ENCODE results near the gene FBXO17. TPM values are rescaled to one million over a fixed set of nuclear protein-coding genes. Genes with fewer than 3 reads are reported as not detected.

FBXO17 gene, protein sequence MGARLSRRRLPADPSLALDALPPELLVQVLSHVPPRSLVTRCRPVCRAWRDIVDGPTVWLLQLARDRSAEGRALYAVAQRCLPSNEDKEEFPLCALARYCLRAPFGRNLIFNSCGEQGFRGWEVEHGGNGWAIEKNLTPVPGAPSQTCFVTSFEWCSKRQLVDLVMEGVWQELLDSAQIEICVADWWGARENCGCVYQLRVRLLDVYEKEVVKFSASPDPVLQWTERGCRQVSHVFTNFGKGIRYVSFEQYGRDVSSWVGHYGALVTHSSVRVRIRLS
- total RNA-seq: 10 to 100 TPM; 31.2 to 43.6 (median 38.2) TPM

DNA sequence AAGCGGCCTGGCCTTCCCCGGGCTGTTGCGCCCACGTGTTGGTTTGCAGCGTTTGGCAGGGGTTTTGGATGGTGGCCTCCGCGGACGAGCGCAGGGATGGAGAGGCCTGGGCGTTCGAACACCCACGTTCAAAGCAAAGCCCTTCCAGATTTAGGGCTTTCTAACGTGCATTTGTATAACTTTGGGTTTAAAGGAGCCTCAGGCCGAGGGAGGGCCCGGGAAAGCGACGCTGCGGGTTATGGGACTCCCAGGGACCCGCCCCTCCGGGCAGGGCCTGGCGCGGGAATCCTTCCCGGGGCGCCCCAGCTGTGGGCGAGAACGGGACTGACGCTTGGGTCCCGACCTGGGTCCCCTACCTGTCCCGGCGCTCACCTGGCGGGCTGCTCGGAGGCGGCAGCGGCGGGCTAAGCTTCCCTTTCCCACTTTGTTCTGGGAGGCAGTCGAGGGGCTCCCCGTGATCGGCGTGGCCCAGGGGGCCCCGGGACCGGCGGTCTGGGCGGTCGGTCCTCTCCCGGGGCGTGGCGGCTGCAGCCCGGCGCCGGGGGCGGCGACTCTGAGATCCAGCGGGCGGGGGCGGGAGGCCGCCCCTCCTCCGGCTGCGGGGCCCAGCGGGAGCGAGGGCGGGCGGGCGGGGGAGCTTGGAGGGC, at the start of gene FBXO17:
Gene FBXO17 (minus strand): TSS at position 529 of the 647 bp plus-strand sequence. CDS start 25,423 bp downstream, outside the sequence.
- ATAC-seq (ENCODE audit: low FRiP score) (peak; percentile 79), DNase-seq (ENCODE audit: low spot score) (no peak)
- TF ChIP-seq, protein P1, sequence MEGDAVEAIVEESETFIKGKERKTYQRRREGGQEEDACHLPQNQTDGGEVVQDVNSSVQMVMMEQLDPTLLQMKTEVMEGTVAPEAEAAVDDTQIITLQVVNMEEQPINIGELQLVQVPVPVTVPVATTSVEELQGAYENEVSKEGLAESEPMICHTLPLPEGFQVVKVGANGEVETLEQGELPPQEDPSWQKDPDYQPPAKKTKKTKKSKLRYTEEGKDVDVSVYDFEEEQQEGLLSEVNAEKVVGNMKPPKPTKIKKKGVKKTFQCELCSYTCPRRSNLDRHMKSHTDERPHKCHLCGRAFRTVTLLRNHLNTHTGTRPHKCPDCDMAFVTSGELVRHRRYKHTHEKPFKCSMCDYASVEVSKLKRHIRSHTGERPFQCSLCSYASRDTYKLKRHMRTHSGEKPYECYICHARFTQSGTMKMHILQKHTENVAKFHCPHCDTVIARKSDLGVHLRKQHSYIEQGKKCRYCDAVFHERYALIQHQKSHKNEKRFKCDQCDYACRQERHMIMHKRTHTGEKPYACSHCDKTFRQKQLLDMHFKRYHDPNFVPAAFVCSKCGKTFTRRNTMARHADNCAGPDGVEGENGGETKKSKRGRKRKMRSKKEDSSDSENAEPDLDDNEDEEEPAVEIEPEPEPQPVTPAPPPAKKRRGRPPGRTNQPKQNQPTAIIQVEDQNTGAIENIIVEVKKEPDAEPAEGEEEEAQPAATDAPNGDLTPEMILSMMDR (IDR thresholded peaks at IDR 0.05): no peak

DNA sequence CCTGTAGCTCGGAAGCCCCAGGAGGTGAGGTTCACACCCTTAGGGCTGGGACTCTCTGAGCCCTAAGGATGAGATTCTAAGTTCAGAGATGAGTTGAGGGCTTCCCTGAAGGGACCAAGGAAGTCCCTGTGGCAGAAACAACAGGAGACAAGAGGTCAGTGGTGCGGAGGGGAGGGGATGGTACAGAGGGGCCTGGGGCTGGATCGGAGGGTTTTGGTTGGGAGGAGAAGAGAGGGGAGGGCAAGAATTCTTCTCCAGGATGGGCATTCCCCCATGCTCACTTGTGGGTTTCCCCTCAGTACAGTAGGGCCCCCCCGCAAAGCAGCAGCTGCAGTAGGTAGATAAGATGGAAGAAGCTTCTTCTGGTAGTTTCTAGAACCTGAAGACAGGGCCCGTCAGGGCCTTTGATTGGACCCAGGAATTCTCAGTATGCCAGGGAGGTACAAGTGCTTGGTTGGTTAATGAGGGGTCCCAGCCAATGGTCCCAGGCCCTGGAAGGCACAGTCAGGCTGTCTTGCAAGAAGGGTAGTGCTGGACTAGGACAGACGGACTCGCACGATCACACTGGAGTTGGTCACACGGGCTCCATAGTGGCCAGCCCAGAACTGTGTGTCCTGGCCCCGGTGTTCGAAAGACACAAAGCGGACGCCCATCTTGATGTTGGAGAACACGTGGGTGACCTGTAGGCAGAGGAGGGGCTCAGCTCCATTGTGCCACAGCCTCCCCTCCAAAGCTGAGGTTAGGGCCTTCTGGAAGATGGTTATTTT, 49.5 kb upstream of the FBXO17 start:
- TF ChIP-seq, protein P1 (IDR thresholded peaks at IDR 0.05): no peak
- DNase-seq (ENCODE audit: low spot score) (no peak), ATAC-seq (ENCODE audit: low FRiP score) (peak; percentile 32)

DNA sequence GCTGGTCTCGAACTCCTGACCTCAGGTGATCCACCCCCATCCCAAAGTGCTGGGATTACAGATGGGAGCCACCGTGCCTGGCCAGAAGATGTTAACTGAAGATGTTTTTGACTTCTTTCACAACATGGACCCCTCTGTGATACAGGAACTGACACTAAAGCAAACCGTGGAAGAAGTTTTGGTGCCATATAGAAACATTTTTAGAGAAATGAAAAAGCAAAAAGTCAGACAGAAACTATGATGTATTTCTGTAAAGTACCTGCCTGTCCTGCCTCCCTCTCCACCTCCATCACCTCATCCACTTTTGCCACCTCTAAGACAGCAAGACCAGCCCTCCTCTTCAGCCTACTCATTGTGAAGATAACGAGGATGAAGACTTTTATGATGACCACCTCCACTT, 45.5 kb upstream of the FBXO17 start:
- ATAC-seq (ENCODE audit: low FRiP score): no peak
- TF ChIP-seq, protein P1 (IDR thresholded peaks at IDR 0.05): no peak
- DNase-seq (ENCODE audit: low spot score): no peak

DNA sequence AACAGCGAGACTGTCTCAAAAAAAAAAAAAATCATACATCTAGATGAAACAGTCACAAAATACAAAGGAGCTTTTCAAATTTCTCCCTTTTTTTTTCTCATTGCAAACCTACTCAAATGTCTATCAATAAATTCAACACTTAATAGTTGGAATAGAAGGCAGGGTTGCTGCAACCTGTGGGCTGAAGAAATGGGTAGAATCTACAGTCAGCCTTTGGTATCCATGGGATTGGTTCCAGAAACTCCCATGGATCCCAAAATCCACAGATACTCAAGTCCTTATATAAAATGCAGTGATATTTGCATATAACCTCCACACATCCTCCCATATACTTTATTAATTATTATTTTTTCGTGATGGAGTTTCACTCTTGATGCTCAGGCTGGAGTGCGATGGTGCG, 42.1 kb upstream of the FBXO17 start:
- DNase-seq (ENCODE audit: low spot score) (no peak), ATAC-seq (ENCODE audit: low FRiP score) (no peak)
- TF ChIP-seq, protein P1 (IDR thresholded peaks at IDR 0.05): no peak

DNA sequence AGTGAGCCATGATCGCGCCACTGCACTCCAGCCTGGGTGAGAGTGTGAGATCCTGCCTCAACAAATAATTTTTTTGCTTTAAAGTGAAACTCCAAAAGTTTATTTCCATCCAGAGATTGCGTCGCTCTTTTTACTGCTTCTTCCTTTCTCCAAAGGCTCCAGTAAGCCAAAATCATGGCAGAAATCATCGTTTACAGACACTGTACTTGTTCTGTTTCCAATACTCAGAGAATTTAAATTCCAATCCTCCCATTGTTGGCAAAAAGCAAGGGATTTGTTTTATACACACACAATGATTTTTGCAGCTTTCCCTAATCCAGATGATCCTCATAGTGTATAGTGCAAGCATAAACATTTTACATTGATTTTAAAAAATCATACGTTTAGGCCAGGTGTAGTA, 41.5 kb upstream of the FBXO17 start:
- TF ChIP-seq, protein P1 (IDR thresholded peaks at IDR 0.05): no peak

GRCh38 chr19:39014037-39014436, 38.5 kb upstream of the FBXO17 start:
- no peak for DNase-seq (ENCODE audit: low spot score)
- TF ChIP-seq, protein P1 (IDR thresholded peaks at IDR 0.05): no peak
- no peak for ATAC-seq (ENCODE audit: low FRiP score)

More for the DNA sequence above, 41.5 kb upstream of the FBXO17 start:
- DNase-seq (ENCODE audit: low spot score): no peak
- ATAC-seq (ENCODE audit: low FRiP score): no peak

Data from omental fat pad (tissue), 4 donors.